ENCODE data around the gene HGS.

GRCh38 chr17:81647640-81648012 is 36.2 kb upstream of the HGS start:
- TF ChIP-seq YY1 (IDR thresholded peaks at IDR 0.05; ENCODE audit: insufficient read depth, insufficient read length), result no peak
- no peak for TF ChIP-seq ZNF274 (IDR thresholded peaks at IDR 0.05; ENCODE audit: low read depth, low read length)

All from NT2/D1 (cell line).